Activated CD4-positive, alpha-beta T cell treated with anti-CD3 and anti-CD28 coated beads, Interleukin-2, amount 50 U/mL, for 4 hours (primary cell): ENCODE measurements around the gene CHAF1A.
A peak's percentile ranks its signal among the peaks of the same experiment; 100 is the strongest.

Experiments used
- DNase-seq, 2 experiments: peaks; one replicate each; pipeline ENCODE4 v3.0.0-alpha.2; 2020

Gene CHAF1A

DNA sequence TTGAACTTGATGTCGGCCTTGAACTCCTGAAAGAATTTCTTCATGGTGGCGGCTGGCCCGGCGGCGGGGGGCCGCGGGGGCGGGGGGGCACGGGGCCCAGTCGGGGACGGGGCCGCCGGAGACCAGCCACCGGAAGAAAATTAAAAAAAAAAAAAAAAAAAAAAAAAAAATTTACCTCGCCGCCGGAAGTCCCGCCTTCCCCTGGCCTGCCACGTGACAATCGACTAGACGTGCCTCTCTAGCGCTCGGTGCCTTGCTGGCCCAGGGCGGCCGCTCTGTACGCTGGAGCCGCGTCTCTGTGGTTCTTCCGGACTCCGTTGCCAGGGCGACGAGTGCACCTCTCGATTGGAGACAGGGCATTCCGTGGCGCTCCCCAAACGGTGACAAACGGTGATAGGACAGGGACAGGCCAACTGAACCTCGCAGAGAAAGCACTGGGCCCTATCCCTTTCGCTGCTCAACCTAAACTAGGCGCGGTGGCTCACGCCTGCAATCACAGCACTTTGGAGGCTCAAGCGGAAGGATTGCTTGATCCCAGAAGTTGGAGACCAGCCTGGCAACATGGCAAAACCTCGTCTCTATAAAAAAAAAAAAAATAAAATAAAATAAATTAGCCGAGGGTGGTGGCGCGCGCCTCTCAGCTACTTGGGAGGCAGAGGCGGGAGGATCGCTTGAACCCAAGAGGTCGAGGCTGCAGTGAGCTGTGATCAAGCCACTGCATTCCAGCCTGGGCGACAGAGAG, 55.4 kb downstream of the CHAF1A start, which contains the start of gene UBXN6:
TSS of gene UBXN6 (minus strand) at position 141 of the 742 bp plus-strand sequence. CDS start at position 44, 97 bp downstream.
- DNase-seq = peak; percentile 97

DNA sequence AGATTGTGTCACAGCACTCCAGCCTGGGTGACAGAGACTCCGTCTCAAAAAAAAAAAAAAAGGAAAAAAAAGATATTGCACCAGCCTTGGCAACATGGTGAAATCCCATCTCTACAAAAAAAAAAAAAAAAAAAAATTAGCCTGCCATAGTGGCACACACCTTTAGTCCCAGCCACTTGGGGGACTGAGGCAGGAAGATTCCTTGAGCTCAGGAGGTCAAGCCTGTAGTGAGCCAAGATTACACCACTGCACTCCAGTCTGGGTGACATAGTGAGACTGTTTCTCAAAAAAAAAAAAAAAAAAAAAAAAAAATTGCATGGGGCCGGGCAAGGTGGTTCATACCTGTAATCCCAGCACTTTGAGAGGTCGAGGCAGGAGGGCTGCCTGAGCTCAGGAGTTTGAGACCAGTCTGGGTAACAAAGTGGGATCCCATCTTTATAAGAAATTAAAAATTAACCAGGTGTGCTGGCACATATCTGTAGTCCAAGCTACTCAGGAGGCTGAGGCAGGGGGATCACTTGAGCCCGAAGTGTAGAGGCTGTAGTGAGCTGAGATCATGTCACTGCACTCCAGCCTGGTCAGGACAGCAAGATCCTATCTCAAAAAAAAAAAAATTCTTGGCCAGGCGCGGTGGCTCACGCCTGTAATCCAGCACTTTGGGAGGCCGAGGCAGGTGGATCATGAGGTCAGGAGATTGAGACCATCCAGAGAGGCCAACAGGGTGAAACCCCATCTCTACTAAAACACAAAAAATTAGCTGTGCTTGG, 62.6 kb downstream of the CHAF1A start:
- no peak for DNase-seq

DNA sequence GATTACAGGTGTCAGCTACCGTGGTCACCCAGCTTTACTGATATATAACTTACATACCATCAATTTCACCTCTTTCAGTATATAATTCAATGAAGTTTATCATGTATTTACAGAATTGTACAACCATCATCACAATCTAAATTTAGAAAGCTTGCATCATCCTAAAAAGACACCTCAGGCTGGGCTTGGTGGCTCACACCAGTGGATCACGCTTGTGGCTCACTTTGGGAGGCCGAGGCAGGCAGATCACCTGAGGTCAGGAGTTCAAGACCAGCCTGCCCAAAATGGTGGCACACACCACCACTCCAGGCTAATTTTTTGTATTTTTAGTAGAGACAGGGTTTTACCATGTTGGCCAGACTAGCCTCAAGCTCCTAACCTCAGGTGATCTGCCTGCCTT, 65.4 kb downstream of the CHAF1A start:
- no peak for DNase-seq

DNA sequence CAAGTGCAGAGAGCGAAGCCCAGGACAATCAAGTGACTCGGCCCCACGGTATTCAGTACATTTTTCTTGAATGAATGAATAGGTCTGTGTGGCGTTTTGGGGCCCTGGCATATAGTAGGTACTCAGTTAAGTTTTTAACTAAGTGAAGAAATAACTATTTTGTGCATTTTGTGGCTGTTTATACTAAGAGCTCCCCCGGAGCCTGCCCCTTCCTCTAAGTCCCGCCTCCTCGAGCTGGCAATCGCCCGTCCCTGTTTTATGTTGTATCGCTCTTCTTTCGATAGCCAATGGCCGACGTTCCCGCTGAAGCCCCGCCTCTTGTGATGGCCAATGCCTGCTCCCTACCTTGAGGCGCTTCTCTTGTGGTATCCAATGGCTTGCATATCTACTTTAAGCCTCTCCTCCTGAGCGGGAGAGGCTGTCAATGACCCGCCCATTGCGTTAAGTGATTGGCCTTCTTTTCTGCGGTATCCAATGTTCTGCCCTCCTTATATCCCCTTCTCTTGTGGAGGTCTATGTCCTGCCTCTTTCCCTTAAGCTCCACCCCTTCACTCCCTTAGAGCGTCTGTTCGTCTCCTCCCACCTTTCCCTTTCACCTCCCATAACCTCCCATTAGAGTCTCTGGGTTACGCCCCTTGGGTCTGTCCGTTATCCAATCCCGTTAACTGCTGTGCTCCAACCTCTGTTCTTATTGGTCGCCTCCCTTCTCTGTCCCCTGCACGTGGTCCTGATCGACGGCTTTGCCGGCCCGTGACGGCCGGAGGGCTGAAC, 69.1 kb downstream of the CHAF1A start:
- peak; percentile 97 for DNase-seq

DNA sequence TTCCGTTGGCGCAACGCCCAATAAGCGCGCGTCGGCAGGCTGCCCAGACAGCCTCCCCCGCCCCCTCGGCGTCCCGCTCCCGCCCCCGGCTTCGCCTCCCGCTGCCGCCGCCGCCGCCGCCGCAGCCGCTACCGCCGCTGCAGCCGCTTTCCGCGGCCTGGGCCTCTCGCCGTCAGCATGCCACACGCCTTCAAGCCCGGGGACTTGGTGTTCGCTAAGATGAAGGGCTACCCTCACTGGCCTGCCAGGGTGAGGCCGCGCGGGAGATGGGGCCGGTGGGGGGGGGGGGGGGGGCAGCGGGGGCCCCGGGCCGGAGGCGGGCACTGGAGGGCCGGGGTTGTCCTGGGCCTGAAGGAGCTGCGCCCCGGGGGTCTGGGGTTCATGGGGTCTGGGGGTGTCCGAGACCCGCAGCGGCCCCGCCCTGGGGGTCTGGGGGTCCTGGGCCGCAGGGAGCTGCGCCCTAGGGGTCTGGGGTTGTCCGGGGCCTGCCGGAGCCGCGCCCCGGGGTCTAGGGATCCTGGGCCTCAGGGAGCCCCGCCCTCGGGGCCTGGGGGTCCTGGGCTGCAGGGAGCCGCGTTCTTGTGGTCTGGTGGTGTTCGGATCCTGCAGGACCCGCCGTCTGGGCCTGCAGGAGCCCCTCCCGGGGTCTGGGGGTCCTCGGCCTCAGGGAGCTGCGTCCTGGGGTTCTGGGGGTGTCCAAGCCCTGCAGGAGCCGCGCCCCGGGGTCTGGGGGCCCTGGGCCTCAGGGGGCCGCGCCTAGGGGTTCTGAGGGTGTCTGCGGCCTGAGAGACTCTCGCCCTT, 69.9 kb downstream of the CHAF1A start, which contains the start of gene HDGFL2:
TSS of gene HDGFL2 (plus strand) at position 124 of the 801 bp plus-strand sequence. CDS start at position 178, 54 bp downstream.
- DNase-seq = no peak

DNA sequence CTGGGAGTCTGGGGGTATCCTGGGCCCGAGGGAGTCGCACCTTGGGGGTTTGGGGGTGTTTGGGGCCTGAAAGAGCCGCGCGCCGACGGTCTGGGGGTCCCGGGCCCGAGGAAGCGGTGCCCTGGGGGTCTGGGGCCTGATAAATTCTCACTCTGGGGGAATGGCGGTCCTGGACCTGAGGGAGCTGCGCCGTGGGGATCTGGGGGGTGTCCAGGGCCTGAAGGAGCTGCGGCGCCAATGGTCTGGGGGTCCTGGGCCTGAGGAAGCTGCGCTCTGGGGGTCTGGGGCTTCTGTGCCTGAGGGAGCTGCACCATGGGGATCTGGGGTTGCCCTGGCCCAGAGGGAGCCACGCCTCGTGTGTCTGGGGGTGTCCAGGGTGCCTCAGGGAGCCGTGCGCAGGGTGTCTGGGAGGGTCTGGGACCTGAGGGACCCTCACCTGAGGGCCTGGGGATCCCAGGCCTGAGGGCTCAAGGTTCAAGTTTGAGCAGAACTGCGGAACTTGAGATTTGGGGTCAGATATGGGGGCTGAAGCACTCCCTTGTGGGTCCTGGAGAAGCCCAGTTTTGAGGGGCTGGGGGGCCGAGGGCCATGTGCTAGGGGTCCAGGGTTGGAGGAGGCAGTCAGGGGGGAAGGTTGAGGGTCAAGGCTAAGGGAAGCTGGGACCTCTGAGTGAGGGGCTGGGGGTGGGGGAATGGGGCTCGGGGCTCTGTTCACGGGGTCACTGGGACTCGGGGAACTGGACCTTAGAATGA, 70.7 kb downstream of the CHAF1A start:
- DNase-seq = no peak

DNA sequence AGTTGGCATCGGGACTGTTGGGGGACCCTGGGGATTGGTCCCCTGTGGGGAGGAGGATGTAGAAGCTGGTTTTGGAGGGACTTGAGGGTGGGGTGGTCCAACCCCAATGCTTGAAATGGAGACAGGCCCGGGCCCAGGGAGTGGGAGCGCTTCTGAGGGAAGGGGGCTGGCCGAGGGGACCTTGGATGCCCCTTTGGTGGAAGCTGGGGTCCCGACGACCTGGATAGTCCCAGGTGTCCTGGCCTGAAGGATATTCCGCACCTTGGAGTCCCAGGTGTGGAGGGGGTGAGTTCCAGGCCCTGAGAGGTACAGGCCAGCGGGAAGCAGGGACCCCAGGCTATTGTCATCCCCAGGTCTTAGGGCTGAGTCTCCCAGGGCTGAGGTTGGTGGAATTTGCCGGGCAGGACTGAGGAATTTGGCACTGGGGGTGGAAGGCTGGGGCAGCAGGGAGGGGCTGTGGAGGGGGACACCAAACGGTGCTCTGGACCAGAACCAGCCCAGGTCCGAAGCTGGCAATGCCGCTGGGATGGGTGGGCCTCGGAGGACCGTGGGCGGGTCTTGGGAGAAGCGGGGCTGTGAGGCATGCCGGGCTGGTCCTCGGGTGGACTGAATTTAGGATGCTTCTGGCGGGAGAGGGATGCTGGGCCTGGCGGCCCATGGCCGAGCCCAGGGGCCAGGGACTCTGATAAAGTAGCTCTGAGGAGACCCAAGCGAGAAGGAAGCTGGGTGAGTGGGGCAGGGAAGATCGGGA, 71.5 kb downstream of the CHAF1A start:
- no peak for DNase-seq

DNA sequence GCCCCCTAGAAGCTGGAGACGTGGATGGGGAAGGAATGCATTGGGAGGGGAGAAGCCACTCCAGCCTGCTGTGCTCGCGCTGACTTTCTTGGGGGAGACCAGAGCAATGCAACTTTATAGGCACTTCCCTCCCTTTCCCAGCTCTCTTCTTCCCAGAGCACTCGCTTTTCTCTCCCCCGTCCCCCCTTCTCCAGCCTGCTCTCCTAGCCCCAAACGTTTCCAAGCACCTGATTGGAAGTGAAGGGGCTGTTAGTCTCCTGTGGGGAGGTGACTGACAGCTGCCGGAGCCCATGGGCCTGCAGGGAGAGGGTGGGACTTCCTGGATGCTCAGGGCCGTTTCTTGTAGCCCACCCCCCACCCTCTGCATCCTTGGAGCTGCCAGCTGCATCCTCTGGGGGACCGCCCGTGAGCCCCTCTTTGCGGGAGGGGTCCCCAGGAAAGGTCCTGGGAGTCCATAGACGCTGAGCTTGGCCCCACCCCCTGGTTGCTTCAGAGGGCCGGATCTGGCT, 72.1 kb downstream of the CHAF1A start:
- DNase-seq = no peak

DNA sequence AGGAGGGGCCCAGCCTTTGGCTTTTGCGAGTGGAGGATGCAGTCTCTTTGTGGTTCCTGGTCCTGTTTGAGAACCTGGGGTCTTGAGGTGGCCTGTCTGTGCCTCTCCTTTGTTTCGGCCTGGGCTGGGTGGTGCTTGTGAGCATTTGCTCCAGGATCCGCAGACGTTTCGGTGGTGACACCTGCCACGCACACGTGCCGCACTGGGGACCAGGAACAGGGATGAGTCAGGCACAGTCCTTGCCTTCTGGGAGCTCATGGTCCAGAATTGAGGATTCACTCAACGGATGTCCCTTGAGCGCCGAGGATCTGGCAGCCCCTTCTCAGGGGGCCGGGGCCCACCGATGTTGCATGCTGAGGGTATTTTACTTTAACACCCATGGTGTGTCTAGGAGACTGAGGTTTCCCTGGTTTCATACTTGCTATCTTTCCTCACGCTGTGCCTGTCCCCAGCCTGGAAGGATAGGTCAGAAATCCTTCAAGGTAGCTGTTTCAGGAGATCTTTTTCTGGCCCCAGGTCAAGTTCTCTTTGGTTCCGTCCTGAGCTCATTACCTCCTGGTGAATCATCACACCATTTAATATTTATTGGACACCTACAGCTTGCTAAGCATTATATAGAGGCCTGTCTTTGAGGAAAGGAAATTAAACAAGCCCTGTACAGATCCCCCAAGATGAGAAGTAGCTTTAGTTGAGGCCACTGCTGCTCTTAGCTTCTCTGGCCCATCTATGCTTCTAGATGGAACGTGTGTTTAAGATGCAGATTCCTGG, 74.8 kb downstream of the CHAF1A start:
- no peak for DNase-seq

DNA sequence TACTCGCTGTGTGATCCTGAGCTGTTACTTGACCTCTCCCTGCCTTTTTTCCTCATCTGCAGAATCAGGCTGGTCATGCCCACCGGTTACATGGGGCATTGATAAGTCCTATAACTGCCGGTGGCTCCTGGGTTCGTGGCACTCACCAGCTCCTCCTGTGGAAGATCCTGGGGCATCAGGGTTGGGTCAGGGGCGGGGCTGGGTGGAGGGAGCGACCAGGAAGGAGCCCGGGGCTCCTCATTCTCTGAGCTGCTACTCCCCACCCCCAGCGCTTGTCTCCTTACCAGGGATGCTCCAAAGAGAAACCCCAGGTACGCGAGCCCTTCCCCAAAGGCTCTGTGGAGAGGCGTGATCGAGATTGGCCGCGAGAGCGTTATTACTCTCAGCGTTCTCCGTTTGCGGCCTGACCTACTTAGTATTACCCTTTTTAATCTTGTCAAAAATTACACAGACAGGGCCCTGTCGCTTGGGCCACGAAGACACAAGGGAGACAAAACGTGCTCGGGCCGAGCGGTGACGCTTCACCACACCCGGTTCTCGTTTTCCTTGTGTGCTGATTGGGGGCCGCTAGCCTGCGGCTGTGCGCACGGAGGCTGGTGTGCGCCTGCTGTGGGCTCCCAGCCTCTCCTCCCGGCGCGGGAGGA, 80.4 kb downstream of the CHAF1A start:
- no peak for DNase-seq

DNA sequence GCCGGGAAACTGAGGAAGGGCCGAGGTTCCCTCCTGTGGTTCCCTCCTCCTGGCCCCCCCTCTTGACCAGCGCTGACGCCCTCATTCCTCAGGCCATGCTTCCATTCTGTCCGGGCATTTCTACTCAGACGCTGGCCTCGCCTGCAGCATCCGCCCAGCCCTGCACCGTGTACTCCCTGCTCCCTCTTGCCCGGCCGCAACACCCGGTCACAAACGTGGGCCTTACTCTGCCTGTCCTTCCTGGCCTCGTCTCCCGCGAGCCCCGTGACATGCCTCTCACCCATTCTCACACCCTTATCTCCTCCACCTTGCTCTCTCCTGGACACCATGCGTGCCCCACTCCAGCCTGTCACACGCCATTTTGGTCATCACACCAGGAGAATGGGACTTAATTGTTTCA, 80.9 kb downstream of the CHAF1A start:
- DNase-seq = no peak

DNA sequence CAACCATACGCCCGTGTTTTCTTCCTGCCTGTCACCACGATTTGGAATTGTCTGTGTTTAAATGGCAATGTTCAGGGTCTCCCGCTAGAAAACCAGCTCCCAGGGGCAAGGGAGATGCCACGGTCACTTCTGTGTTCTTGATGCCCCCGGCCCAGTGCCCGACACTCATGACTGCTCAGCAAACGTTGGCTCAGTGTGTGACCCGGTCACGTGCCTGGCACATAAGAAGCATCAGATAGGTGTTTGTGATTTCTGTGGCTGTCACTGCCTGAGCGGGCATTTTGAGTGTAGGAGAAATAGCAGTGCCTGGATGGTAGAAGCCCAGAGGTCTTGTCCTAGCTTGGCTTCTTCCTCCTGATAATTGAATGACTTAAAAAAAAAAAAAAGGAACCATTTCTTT, 85.1 kb downstream of the CHAF1A start:
- no peak for DNase-seq

DNA sequence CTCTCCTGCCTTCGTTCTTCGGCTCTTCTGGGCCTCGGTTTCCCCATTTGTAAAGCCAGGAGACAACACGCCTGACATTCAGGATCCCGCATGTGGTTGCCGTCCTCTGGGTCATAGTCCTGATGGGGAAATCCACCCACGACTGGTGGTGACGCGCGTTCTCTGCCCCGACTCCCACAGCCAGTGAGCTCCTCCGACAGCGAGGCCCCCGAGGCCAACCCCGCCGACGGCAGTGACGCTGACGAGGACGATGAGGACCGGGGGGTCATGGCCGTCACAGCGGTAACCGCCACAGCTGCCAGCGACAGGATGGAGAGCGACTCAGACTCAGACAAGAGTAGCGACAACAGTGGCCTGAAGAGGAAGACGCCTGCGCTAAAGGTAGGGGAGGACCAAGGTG, 86.1 kb downstream of the CHAF1A start:
- no peak for DNase-seq

DNA sequence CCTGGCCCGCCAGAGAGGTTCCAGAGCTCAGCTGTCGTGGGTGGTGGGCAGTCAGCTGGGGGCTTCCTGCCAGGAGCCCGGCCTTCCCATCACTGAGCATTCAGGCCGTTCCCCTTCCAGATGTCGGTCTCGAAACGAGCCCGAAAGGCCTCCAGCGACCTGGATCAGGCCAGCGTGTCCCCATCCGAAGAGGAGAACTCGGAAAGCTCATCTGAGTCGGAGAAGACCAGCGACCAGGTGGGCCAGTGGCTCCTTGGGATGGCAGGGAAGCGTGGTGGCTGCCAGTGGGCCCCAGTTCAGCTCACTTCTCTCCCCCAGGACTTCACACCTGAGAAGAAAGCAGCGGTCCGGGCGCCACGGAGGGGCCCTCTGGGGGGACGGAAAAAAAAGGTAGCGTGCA, 89.0 kb downstream of the CHAF1A start:
- no peak for DNase-seq

DNA sequence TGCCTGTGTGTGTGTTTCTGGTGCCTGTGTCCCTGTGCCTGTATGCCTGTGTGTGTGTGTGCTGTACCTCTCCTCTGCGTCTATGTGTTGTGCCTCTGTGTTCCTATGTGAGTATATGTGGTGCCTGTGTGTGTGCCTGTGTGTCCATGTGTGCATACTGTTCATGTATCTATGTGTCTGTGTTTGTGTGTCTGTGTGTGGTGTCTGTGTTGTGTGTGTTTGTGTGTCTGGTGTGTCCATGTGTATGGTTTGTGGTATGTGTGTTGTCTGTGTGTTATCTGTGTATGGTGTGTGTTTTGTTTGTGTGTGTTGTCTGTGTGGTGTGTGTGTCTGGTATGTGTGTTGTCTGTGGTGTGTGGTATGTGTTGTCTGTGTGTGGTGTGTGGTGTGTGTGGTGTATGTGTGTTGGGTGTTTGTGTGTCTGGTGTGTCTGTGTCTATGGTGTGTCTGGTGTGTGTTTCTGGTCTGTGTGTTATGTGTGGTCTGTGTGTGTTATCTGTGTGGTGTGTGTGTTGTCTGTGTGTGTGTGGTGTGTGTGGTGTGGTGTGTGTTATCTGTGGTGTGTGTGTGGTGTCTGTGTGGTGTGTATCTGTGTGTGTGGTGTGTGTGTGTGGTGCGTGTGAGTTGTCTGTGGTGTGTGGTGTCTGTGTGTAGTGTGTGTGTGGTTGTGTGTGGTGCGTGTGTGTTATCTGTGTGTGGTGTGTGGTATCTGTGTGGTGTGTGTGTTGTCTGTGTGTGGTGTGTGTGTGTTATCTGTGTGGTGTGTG, 90.1 kb downstream of the CHAF1A start:
- DNase-seq = no peak
